ENCODE data around the gene SLA2. TPM values are rescaled to one million over a fixed set of nuclear protein-coding genes. Genes with fewer than 3 reads are reported as not detected.

The SLA2 gene
- 0.03 to 0.04 TPM in 2 of 5 replicates, not detected in the others for total RNA-seq (2022; extraction: Qiagen RNA extraction; ENCODE audit: low read depth)

DNA sequence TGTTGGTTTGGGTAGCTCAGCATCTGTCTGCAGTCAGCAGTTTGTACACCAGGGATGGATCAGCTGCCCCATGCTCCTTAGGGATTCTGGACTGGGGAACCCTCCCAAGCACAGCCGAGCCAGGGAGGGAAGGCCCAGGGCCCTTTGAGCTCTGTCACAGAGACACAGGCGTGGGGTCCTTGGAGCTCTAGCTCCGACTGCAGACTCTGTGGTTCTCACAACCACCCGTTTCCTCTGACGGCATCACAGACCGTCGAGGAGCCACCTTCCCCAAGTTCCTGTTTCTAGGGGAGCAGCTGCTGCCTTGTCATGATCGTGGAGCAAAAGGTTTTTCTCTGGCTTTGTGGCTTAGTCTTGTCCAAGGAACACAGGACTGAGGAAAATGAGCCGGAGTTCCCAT, at the start of gene SLA2:
SLA2 (minus strand) TSS at position 199 of the 400 bp plus-strand sequence. CDS start 4,861 bp downstream, outside the sequence.

DNA sequence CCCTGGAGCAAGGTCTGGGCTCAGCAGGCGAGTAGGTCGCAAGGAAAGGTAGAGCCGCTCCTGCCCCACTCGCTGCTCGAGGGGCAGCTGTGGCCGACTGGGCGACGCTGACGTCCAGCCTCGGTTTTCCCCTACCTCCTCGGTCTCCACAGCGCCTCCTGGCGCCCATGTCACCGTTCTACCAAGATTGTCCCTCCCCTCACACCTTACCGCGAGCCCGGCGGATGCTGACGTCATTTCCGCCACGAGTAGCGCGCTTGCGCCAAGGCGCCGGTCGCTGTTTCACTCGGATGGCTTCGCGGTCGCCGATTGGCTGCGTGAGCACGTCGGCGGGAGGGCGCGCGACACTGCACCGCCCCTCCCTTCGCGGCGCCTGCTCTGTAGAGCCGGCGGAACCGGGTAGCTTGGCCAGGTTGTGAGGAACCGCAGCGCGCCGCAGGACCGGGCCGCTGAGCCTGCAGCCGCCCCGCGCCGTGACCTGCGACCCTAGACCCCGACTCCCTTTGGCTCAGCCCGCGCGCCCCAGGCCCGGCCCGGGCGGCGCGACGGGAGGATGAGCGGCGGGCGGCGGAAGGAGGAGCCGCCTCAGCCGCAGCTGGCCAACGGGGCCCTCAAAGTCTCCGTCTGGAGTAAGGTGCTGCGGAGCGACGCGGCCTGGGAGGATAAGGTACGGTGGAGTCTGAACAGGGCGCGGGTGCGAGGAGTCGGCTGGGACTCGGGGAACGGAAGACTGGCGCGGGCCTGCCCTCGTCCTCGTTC, 40.4 kb downstream of the SLA2 start, which contains the start of gene RAB5IF:
RAB5IF (plus strand) TSS at position 381 of the 759 bp plus-strand sequence; CDS start at position 554, 173 bp downstream.

DNA sequence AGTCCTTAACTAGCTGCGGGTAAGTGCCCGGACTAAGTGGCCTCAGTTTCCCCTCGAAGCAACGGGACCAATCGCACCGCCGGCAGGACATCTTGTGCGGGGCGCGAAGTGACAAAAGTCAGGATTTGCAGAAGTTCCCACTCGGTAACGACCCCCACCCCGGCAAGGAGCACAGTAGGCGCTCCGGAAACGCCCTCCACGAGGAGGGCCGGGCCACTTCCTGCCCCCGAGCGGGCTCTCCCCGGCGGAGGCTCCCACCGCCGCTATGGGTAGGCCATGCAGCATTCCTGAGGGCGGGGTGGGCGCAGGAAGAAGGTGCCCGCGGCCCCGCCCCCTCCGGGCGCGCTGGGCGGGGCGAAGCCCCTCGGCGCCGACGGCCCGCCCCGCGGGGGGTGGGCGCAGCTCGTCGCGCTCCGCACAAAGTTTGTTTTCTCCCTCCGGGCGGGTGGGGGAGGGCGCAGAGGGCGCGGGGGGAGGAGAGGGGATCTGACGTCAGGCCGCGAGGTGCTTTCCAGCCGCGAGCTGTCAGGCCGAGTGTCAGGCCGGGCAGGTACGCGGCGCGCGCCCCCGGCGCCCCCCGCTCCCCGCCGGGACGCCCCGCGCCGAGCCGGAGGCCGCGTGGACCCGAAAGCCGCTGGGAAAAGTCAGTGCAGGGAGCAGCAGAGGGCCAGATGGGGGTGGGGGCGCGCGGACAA, 72.7 kb downstream of the SLA2 start, which contains the start of gene TGIF2:
TGIF2 (plus strand) TSS at position 495 of the 695 bp plus-strand sequence. CDS start 5,178 bp downstream, outside the sequence.

Other genes with a start within 250 kb of the SLA2 start
- 14.6 to 24.4 TPM (median 20.7 TPM) in 5 replicates for gene MYL9, start 104.7 kb downstream of the SLA2 start, total RNA-seq (2022; extraction: Qiagen RNA extraction; ENCODE audit: low read depth)
- gene TGIF2, start 72.6 kb downstream of the SLA2 start, total RNA-seq (2022; extraction: Qiagen RNA extraction; ENCODE audit: low read depth), result 5.4 to 6.5 TPM (median 6.0 TPM) in 5 replicates
- gene RAB5IF, start 40.4 kb downstream of the SLA2 start, total RNA-seq (2022; extraction: Qiagen RNA extraction; ENCODE audit: low read depth), result 213 to 300 TPM (median 259 TPM) in 5 replicates
- 21.9 to 24.6 TPM (median 24.1 TPM) in 5 replicates for gene NDRG3, start 99.9 kb upstream of the SLA2 start, total RNA-seq (2022; extraction: Qiagen RNA extraction; ENCODE audit: low read depth)
- gene DSN1, start 127.6 kb upstream of the SLA2 start, total RNA-seq (2022; extraction: Qiagen RNA extraction; ENCODE audit: low read depth), result 23.8 to 28.8 TPM (median 26.9 TPM) in 5 replicates
- not detected in 5 replicates for gene TLDC2, start 229.9 kb upstream of the SLA2 start, total RNA-seq (2022; extraction: Qiagen RNA extraction; ENCODE audit: low read depth)

Measured in A549 treated with DMSO at 1 μM for 4 hours (cell line).